Liver (tissue), 3 donors: ENCODE measurements around the gene NPPB.
"Not testable (repeated sequence)": the region's sequence is repeated elsewhere in the genome, so short reads cannot be mapped to it uniquely, and the experiment has no call there.

ENCODE experiments used
- CTCF ChIP-seq: fragments of 150-350 bp; IDR thresholded peaks from 2 replicates; pipeline ENCODE4 v1.5.1; 2017; ENCODE audit warnings: improper control_type of control experiment, low read depth, low read length; ENCODE audit not compliant: missing input control
- EGR1 ChIP-seq, 2 donors: IDR thresholded peaks; 2 replicates each; pipeline ENCODE4 v1.6.1; 2016 to 2018; ENCODE audit warnings: antibody characterized with exemption in 2 of 2, low read depth in 2 of 2
- FOXA1 ChIP-seq: IDR thresholded peaks from 2 replicates; pipeline ENCODE4 v1.6.1; 2016; ENCODE audit warnings: antibody characterized with exemption
- RAD21 ChIP-seq, 2 donors: IDR thresholded peaks; 2 replicates each; pipeline ENCODE4 v1.6.1; 2016; ENCODE audit warnings: antibody characterized with exemption in 2 of 2, mild to moderate bottlenecking in 2 of 2
- YY1 ChIP-seq: IDR thresholded peaks from 2 replicates; pipeline ENCODE4 v1.6.1; 2016; ENCODE audit warnings: antibody characterized with exemption, mild to moderate bottlenecking
- ZBTB33 ChIP-seq: IDR thresholded peaks from 2 replicates; pipeline ENCODE4 v1.6.1; 2016; ENCODE audit warnings: antibody characterized with exemption
- donor health status: healthy.
- donor health status: healthy.

- TF ChIP-seq CTCF; ZBTB33; EGR1 (IDR thresholded peaks at IDR 0.05; ENCODE audit: low read depth in 2 of 2); RAD21 (IDR thresholded peaks at IDR 0.05); YY1; FOXA1: not testable (repeated sequence)
These were observed 45.4 kb upstream of the NPPB start for GRCh38 chr1:11904156-11904555.
